Activated CD4-positive, alpha-beta T cell treated with anti-CD3 and anti-CD28 coated beads, Interleukin-2, Interleukin-4, amounts not matched to agents 100 ng/mL and 50 ng/mL, durations not matched to agents 16 hours and 8 hours (primary cell): ENCODE data around the gene HP.
A peak's percentile ranks its signal among the peaks of the same experiment; 100 is the strongest.
"Not testable (repeated sequence)": the region's sequence is repeated elsewhere in the genome, so short reads cannot be mapped to it uniquely, and the experiment has no call there.

Source experiments
- DNase-seq: peaks from one replicate; pipeline ENCODE4 v3.0.0-alpha.2; 2020; ENCODE audit warnings: low spot score

Gene HP

GRCh38 chr16:72054254-72054847 is at the start of gene HP:
Gene HP (plus strand): TSS chr16:72054505. CDS start chr16:72054653, 148 bp downstream.
- DNase-seq, result not testable (repeated sequence)

- not testable (repeated sequence) for DNase-seq
These were observed 46.3 kb upstream of the HP start for GRCh38 chr16:72008065-72008423.

- DNase-seq, result peak; percentile 99
These were observed 45.7 kb upstream of the HP start, which contains the start of gene DHODH for GRCh38 chr16:72008424-72009216. Gene DHODH (plus strand): TSS chr16:72008744. CDS start chr16:72008765, 21 bp downstream.

- no peak for DNase-seq
These were observed 44.5 kb upstream of the HP start for GRCh38 chr16:72009779-72010178.

GRCh38 chr16:72012607-72013006 is 41.7 kb upstream of the HP start:
- no peak for DNase-seq

- DNase-seq, result peak; percentile 31
These were observed 40.9 kb upstream of the HP start for GRCh38 chr16:72013389-72013788.

- no peak for DNase-seq
These were observed 40.3 kb upstream of the HP start for GRCh38 chr16:72013888-72014581.

- DNase-seq, result no peak
These were observed 39.6 kb upstream of the HP start for GRCh38 chr16:72014675-72015074.

- DNase-seq, result no peak
These were observed 39.2 kb upstream of the HP start for GRCh38 chr16:72015124-72015523.

- no peak for DNase-seq
These were observed 35.8 kb upstream of the HP start for GRCh38 chr16:72018470-72018869.

GRCh38 chr16:72021043-72021442 is 33.3 kb upstream of the HP start:
- DNase-seq, result no peak

GRCh38 chr16:72022127-72022526 is 32.2 kb upstream of the HP start:
- no peak for DNase-seq

GRCh38 chr16:72023962-72024361 is 30.3 kb upstream of the HP start:
- DNase-seq, result no peak

- no peak for DNase-seq
These were observed 29.4 kb upstream of the HP start for GRCh38 chr16:72024862-72025382.

- DNase-seq, result no peak
These were observed 28.7 kb upstream of the HP start for GRCh38 chr16:72025404-72026114.

GRCh38 chr16:72027669-72028378 is 26.5 kb upstream of the HP start:
- no peak for DNase-seq

- DNase-seq, result no peak
These were observed 24.6 kb upstream of the HP start for GRCh38 chr16:72029567-72030271.

- no peak for DNase-seq
These were observed 20.9 kb upstream of the HP start for GRCh38 chr16:72033437-72033836.

GRCh38 chr16:72036098-72036497 is 18.2 kb upstream of the HP start:
- no peak for DNase-seq

- no peak for DNase-seq
These were observed 12.1 kb upstream of the HP start for GRCh38 chr16:72042157-72042660.

- no peak for DNase-seq
These were observed 11.2 kb upstream of the HP start for GRCh38 chr16:72043058-72043457.
